HL-60/S4 (cell line): Measurements from ENCODE around the gene OR52B2.
"Not testable (repeated sequence)": the region's sequence is repeated elsewhere in the genome, so short reads cannot be mapped to it uniquely, and the experiment has no call there.

Experiments used
- in situ Hi-C: fragments of 300-500 bp; cut with MboI; formaldehyde crosslinking; loops from 2 replicates; pipeline ENCODE4 v1.14.3; 2022; ENCODE audit warnings: low sequenced_read_pairs

OR52B2 gene

DNA sequence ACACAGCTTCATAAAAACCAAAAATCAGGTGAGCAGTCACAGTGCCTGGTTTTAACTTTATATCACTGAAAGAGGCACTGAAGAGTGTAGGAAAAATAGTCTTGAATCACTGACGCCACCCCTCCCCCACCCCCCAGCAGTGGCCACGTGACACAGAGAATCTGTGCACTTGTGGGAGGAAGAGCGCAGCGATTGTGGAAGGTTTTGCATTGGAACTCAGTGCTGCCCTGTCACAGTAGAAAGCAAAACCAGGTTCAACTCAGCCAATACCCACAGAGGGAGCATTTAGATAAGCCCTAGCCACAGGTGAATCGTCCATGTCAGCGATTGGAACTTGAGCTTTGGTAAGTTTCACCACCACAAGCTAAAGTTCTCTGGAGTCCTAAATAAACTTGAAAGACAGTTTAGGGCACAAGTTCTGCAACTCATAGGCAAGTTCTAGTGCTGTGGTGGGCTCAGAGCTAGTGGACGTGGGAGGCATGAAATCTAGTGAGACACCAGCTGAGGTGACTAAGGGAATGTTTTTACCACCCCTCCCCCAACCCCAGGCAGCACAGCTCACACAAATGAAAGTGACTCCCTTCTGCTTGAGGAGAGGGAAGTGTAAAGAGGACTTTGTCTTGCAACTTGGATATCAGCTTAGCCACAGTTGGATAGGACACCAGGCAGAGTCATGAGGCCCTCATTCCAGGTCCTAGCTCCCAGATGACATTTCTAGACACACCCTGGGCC lies 13.3 kb downstream of the OR52B2 start:
- in situ Hi-C loops: no loop called here

GRCh38 chr11:6152126-6152525 lies 18.0 kb downstream of the OR52B2 start:
- in situ Hi-C loops: no loop called here

DNA sequence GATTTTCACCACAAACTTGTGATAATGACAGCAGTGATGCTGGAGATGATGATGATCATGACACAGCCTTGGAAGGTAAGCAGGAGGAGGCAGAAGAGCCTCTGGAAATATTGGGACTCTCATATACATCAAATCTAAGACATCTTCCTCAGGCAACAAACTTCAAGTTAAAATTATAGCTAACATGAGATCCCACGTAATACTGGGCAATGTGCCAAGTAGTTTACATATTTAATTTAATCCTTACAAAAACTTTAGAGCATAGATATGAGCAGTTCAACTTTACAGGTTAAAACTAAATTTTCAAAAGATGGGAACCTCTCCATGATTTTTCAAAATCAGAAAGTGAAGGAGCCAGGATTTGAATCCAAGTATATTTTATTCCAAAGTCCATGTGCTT lies 19.0 kb downstream of the OR52B2 start:
- in situ Hi-C loops: no loop called here

DNA sequence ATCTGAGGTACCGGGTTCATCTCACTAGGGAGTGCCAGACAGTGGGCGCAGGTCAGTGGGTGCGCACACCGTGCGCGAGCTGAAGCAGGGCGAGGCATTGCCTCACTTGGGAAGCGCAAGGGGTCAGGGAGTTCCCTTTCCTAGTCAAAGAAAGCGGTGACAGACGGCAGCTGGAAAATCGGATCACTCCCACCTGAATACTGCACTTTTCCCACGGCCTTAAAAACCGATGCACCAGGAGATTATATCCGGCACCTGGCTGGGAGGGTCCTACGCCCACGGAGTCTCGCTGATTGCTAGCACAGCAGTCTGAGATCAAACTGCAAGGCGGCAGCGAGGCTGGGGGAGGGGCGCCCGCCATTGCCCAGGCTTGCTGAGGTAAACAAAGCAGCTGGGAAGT lies 26.4 kb downstream of the OR52B2 start:
- in situ Hi-C loops: not testable (repeated sequence)

- in situ Hi-C loops: no loop called here
Observed at GRCh38 chr11:6142936-6143335, 27.2 kb downstream of the OR52B2 start.

DNA sequence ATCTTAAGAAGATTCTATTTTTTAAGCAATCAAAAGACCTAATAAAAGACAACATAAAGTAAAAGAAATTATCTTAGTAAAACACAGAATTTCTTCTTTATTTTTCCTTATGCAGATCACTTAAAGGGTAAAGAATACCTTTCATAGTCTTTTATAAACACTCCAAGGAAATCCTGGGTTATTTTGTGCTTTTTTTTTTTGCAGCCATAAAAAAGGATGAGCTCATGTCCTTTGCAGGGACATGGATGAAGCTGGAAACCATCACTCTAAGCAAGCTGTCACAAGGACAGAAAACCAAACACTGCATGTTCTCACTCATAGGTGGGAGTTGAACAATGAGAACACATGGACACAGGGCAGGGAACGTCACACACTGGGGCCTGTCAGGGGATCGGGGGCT lies 34.2 kb downstream of the OR52B2 start:
- in situ Hi-C loops: not testable (repeated sequence)

DNA sequence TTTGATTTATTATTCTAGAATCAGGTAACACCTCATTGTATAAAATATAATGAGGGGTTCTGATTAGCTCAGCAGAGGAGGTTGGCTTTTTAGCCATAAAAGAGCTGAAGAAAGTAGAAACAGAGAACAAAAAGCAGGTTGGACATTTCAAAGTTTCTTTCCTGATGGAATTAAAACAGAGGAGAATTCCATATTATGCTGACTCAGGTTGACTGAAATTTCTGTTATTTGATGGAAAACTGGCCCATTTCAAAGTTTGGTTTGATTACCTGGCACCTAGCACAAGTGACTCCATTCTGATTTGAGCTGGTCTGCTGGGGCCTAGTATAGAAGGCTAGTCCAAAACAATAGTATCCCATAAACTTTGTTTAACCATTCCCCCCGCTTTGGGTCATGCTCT lies 37.7 kb downstream of the OR52B2 start:
- in situ Hi-C loops: no loop called here

- in situ Hi-C loops: no loop called here
Observed at GRCh38 chr11:6129635-6130034, 40.5 kb downstream of the OR52B2 start.

DNA sequence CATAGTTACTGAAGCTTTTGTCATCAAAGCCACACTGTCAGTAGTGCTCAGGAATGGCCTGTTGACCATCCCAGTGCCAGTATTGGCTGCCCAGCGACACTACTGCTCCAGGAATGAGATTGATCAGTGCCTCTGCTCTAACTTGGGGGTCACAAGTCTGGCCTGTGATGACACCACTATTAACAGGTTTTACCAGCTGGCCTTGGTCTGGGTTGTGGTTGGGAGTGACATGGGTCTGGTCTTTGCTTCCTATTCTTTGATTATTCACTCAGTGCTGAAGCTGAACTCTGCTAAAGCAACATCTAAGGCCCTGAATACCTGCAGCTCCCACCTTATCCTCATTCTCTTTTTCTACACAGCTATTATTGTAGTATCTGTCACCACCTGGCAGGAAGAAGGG lies 41.1 kb downstream of the OR52B2 start:
- in situ Hi-C loops: no loop called here

- in situ Hi-C loops: no loop called here
Observed at GRCh38 chr11:6127881-6128280, 42.2 kb downstream of the OR52B2 start.

DNA sequence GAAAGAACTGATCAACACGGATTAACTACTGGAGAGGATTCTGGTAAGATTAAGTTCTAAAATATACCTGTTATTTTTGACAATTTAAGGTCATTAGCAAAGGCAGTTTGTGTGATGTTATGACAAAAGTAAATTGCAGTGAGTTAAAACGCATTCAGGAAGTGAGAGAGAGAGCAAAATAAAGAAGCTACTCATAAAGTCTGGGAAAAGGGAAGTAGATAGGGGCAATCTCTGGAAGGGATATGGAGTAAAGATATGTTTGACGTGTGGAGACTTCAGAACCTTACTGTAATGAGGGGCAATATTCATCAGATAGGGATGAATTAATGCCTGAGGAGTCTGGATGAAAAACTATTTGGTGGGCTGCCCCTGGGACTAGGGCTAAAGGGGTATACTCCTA lies 45.9 kb downstream of the OR52B2 start:
- in situ Hi-C loops: no loop called here
